Fibroblast of lung (primary cell): ENCODE results near the gene TEKT4. TPM values are rescaled to one million over a fixed set of nuclear protein-coding genes. Genes with fewer than 3 reads are reported as not detected.
"Not testable (repeated sequence)": the region's sequence is repeated elsewhere in the genome, so short reads cannot be mapped to it uniquely, and the experiment has no call there.

ENCODE experiments used
- DNase-seq, 2 donors: peaks; one replicate each; pipeline versions ENCODE4 v3.0.0 to v3.0.0-alpha.2; 2010; ENCODE audit warnings: low read depth in 2 of 2
- H2AFZ ChIP-seq: 2 replicates; pipeline ENCODE4 v1.5.1; 2012; ENCODE audit warnings: low read length, control low read depth, inconsistent platforms
- H3K27ac ChIP-seq: 2 replicates; pipeline ENCODE4 v1.5.1; 2011; ENCODE audit warnings: low read length, control low read depth; ENCODE audit not compliant: insufficient read depth
- H3K27me3 ChIP-seq: 2 replicates; pipeline ENCODE4 v1.5.1; 2011; ENCODE audit warnings: mild to moderate bottlenecking, low read length; ENCODE audit not compliant: control insufficient read depth, insufficient read depth
- H3K36me3 ChIP-seq: 2 replicates; pipeline ENCODE4 v1.5.1; 2011; ENCODE audit warnings: low read length; ENCODE audit not compliant: control insufficient read depth, insufficient read depth
- H3K4me1 ChIP-seq: 2 replicates; pipeline ENCODE4 v1.5.1; 2011; ENCODE audit warnings: low read length; ENCODE audit not compliant: control insufficient read depth, insufficient read depth; ENCODE audit errors: extremely low read depth
- H3K4me2 ChIP-seq: 2 replicates; pipeline ENCODE4 v1.5.1; 2011; ENCODE audit warnings: low read length, control low read depth; ENCODE audit not compliant: insufficient read depth; ENCODE audit errors: extremely low read depth
- H3K4me3 ChIP-seq, 4 experiments: fragments of 200-600 bp in 1 of 4; sonication (generic) in 1 of 4; replicated peaks in 1 of 4; 2 replicates each; pipeline ENCODE4 v1.5.1; 2011 to 2016; ENCODE audit warnings: low read length in 4 of 4, low read depth in 3 of 4, mild to moderate bottlenecking in 3 of 4, control low read depth in 2 of 4, inconsistent platforms in 1 of 4, mixed read lengths in 1 of 4; ENCODE audit not compliant: insufficient read depth in 1 of 4; ENCODE audit errors: control extremely low read depth in 1 of 4
- H3K79me2 ChIP-seq: 2 replicates; pipeline ENCODE4 v1.5.1; 2012; ENCODE audit warnings: mild to moderate bottlenecking, low read length, inconsistent platforms; ENCODE audit not compliant: control insufficient read depth, insufficient read depth
- H3K9ac ChIP-seq: 2 replicates; pipeline ENCODE4 v1.5.1; 2011; ENCODE audit warnings: mild to moderate bottlenecking, low read length, control low read depth; ENCODE audit not compliant: insufficient read depth
- H3K9me3 ChIP-seq: 2 replicates; pipeline ENCODE4 v1.5.1; 2012; ENCODE audit warnings: low read depth, low read length; ENCODE audit not compliant: control insufficient read depth, insufficient read depth
- H4K20me1 ChIP-seq: 2 replicates; pipeline ENCODE4 v1.5.1; 2011; ENCODE audit warnings: low read length; ENCODE audit not compliant: control insufficient read depth, insufficient read depth; ENCODE audit errors: extremely low read depth
- EZH2 ChIP-seq: IDR thresholded peaks from 2 replicates; pipeline ENCODE4 v1.5.1; 2012; ENCODE audit warnings: low read length, control low read depth, mild to moderate bottlenecking; ENCODE audit errors: missing control alignments
- polyA minus RNA-seq: library from RNA; depleted of rRNA, polyadenylated mRNA; stranded (reverse); fragments of >200 nt; gene quantifications from 2 replicates; pipeline ENCODE4 v1.2.3, GENCODE V29; 2011; ENCODE audit warnings: low replicate concordance
- polyA plus RNA-seq, 2 donors: library from polyadenylated mRNA; depleted of rRNA in 1 of 2; stranded (reverse) in 1 of 2; unstranded in 1 of 2; fragments of >200 nt; gene quantifications; 2 replicates each; pipeline ENCODE4 v1.2.1, GENCODE V29; 2011 to 2012; ENCODE audit warnings: missing spikeins in 1 of 2
- total RNA-seq: library from RNA; depleted of rRNA; stranded (reverse); fragments of >200 nt; gene quantifications from 2 replicates; pipeline ENCODE4 v1.2.1, GENCODE V29; 2014
- TF ChIP-seq, protein P1 (sequence below), 2 donors: IDR thresholded peaks in 1 of 2; conservative IDR thresholded peaks in 1 of 2; 1 replicate in 1 of 2; 2 replicates in 1 of 2; pipeline ENCODE4 v1.5.1; 2011 to 2012; ENCODE audit warnings: low read length in 2 of 2, control low read depth in 1 of 2, inconsistent platforms in 1 of 2, low read depth in 1 of 2, mild to moderate bottlenecking in 1 of 2

TEKT4 gene
- total RNA-seq = not detected in 2 replicates
- polyA plus RNA-seq = not detected in 2 replicates
- not detected in 2 replicates for polyA plus RNA-seq (2012)
- polyA minus RNA-seq = not detected in 2 replicates

DNA sequence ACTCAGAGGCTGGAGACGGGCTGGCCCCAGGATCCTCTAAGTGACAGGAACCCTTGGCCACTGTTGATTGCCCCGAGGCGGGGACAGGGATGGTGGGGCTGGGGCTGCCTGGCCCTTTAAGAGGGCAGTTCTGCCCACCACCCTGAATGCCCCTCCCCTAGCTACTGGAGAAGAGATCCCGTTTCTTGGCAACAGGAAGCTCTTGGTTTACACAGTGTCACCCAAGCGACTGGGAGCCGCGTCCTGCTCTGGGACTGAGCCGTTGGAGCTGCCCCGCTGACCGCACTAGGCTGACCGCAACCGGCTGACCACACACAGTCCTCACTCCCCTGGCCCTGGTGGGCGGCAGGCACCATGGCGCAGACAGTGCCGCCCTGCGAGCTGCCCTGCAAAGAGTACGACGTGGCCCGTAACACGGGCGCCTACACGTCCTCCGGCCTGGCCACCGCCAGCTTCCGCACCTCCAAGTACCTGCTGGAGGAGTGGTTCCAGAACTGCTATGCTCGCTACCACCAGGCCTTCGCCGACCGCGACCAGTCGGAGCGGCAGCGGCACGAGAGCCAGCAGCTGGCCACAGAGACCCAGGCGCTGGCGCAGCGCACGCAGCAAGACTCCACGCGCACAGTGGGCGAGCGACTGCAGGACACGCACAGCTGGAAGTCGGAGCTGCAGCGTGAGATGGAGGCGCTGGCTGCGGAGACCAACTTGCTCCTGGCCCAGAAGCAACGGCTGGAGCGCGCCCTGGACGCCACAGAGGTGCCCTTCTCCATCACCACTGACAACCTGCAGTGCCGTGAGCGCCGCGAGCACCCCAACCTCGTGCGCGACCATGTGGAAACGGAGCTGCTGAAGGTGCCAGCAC, at the start of gene TEKT4:
Gene TEKT4 (plus strand): TSS at position 205 of the 862 bp plus-strand sequence. CDS start 150 bp downstream, at position 355.
- Histone ChIP-seq H3K4me2 (no peak within 1 kb of the TSS), H3K4me3 (no peak within 1 kb of the TSS), H4K20me1 (no peaks in the 10 kb centered on the region), H2AFZ (no peak within 1 kb of the TSS), H3K36me3 (no peaks in the 10 kb centered on the region), H3K79me2 (no peaks in the 10 kb centered on the region), H3K27ac (no peak within 1 kb of the TSS), H3K4me1 (no peaks in the 10 kb centered on the region), H3K9me3 (no peaks in the 10 kb centered on the region), H3K27me3 (no peaks in the 10 kb centered on the region), H3K9ac (no peak within 1 kb of the TSS)
- TF ChIP-seq EZH2 = no peak
- TF ChIP-seq, protein P1, sequence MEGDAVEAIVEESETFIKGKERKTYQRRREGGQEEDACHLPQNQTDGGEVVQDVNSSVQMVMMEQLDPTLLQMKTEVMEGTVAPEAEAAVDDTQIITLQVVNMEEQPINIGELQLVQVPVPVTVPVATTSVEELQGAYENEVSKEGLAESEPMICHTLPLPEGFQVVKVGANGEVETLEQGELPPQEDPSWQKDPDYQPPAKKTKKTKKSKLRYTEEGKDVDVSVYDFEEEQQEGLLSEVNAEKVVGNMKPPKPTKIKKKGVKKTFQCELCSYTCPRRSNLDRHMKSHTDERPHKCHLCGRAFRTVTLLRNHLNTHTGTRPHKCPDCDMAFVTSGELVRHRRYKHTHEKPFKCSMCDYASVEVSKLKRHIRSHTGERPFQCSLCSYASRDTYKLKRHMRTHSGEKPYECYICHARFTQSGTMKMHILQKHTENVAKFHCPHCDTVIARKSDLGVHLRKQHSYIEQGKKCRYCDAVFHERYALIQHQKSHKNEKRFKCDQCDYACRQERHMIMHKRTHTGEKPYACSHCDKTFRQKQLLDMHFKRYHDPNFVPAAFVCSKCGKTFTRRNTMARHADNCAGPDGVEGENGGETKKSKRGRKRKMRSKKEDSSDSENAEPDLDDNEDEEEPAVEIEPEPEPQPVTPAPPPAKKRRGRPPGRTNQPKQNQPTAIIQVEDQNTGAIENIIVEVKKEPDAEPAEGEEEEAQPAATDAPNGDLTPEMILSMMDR (conservative IDR thresholded peaks at IDR 0.05 in 1 of 2, IDR thresholded peaks at IDR 0.05 in 1 of 2; ENCODE audit: low read depth in 1 of 2, low read length in 2 of 2) = no peak
- peak in 1 of 2 donors; percentile 12 for DNase-seq

DNA sequence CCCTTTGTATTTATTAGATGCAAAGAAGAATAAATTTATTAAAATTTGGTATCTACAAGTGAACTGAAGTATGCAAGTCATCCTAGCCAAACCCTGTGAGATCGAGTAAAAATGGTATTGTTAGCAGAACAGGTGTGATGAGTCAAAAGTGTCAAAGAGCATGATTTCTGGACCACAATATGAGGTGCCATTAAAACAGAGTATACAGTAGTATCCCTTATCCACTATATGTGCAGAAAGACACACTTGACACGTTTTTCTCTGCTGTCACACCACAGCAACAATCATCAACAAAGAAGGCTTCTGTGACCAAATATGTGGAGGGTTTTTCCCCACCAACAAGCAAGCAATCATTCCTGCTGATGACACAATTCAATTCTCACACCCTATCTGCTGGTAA, 32.0 kb upstream of the TEKT4 start:
- not testable (repeated sequence) for H2AFZ ChIP-seq, H3K36me3 ChIP-seq, H3K9ac ChIP-seq, H3K4me2 ChIP-seq, H3K79me2 ChIP-seq, H3K27me3 ChIP-seq, H3K4me3 ChIP-seq, H3K4me1 ChIP-seq, DNase-seq, H3K27ac ChIP-seq, H4K20me1 ChIP-seq, H3K9me3 ChIP-seq

DNA sequence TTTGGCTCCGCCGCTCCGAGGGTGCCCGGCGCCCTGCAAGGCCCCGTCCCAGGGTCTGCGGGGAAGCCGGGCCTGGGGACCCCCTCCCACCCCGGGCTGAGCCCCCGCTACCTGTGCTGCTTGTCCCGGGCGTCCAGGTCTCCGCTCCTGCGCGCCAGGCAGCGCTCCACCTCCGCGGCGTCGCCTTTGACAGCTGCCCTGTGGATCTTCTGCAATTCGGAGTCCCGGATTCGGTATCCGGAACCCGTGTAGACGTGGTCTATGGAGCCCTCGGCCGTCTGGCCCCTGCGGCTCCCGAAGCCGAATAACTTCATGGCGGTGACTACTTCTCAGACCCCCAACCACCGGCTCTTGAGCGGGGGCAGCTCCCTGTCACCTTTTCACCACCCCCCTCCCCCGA, 14.4 kb upstream of the TEKT4 start:
- H2AFZ ChIP-seq, H3K9ac ChIP-seq, H3K27ac ChIP-seq, DNase-seq, H4K20me1 ChIP-seq, H3K27me3 ChIP-seq, H3K4me1 ChIP-seq, H3K4me2 ChIP-seq, H3K4me3 ChIP-seq, H3K79me2 ChIP-seq, H3K9me3 ChIP-seq, H3K36me3 ChIP-seq: not testable (repeated sequence)

- not testable (repeated sequence) for H3K79me2 ChIP-seq, H3K27ac ChIP-seq, H3K36me3 ChIP-seq, H4K20me1 ChIP-seq, H3K9me3 ChIP-seq, H3K9ac ChIP-seq, H3K4me1 ChIP-seq, H2AFZ ChIP-seq, H3K27me3 ChIP-seq, H3K4me3 ChIP-seq, H3K4me2 ChIP-seq
- DNase-seq = peak in 1 of 2 donors; percentile 3
Observed at GRCh38 chr2:94857367-94858162, 13.7 kb upstream of the TEKT4 start.

GRCh38 chr2:94858163-94858888, 12.9 kb upstream of the TEKT4 start:
- not testable (repeated sequence) for H3K9ac ChIP-seq, H3K36me3 ChIP-seq, H2AFZ ChIP-seq, DNase-seq, H3K9me3 ChIP-seq, H3K27ac ChIP-seq, H3K4me2 ChIP-seq, H3K4me3 ChIP-seq, H4K20me1 ChIP-seq, H3K27me3 ChIP-seq, H3K4me1 ChIP-seq, H3K79me2 ChIP-seq
